Activated CD8-positive, alpha-beta T cell treated with anti-CD3 and anti-CD28 coated beads for 36 hours (primary cell): ENCODE results near the gene DIAPH1. TPM values are rescaled to one million over a fixed set of nuclear protein-coding genes. Genes with fewer than 3 reads are reported as not detected.

Experiments
- ATAC-seq: fragments of 200-7000 bp; cut with Tn5 transposase; one replicate; pipeline ENCODE4 v1.10.0; 2021; ENCODE audit warnings: mild to moderate bottlenecking, moderate library complexity
- CTCF ChIA-PET: fragments of 350-600 bp; sonication (Branson Sonifier 250); formaldehyde crosslinking; loops from one replicate; lab custom pipeline; 2021; ENCODE audit warnings: antibody characterized with exemption; lab: Charles Lee
- POLR2A ChIA-PET: fragments of 350-600 bp; sonication (Branson Sonifier 250); formaldehyde crosslinking; loops from one replicate; lab custom pipeline; 2021; ENCODE audit warnings: antibody characterized with exemption; lab: Charles Lee
- DNase-seq: peaks from one replicate; pipeline ENCODE4 v3.0.0-alpha.2; 2020
- H3K27ac Mint-ChIP-seq: one replicate; pipeline ENCODE4 v1.8.0; 2021; ENCODE audit warnings: mild to moderate bottlenecking, mixed read lengths
- H3K27me3 Mint-ChIP-seq: one replicate; pipeline ENCODE4 v1.8.0; 2021; ENCODE audit warnings: mixed read lengths
- H3K36me3 Mint-ChIP-seq: one replicate; pipeline ENCODE4 v1.8.0; 2021; ENCODE audit warnings: low read depth, mixed read lengths
- H3K4me1 Mint-ChIP-seq: one replicate; pipeline ENCODE4 v1.8.0; 2021; ENCODE audit warnings: low read depth, mixed read lengths
- H3K4me3 Mint-ChIP-seq: one replicate; pipeline ENCODE4 v1.8.0; 2021; ENCODE audit warnings: mild to moderate bottlenecking, moderate library complexity, mixed read lengths
- H3K9me3 Mint-ChIP-seq: one replicate; pipeline ENCODE4 v1.8.0; 2021; ENCODE audit warnings: mixed read lengths
- intact Hi-C: fragments of 100-400 bp; cut with micrococcal nuclease; formaldehyde crosslinking; loops from one replicate; pipeline ENCODE4 v1.10.0; 2022
- total RNA-seq, 2 experiments: library from RNA; stranded (reverse); gene quantifications; one replicate each; pipeline ENCODE4 v1.2.3, GENCODE V29; 2021
- TF ChIP-seq, protein P1 (sequence below): fragments of 200-600 bp; IDR thresholded peaks from one replicate; pipeline ENCODE4 v1.8.0; 2022; ENCODE audit warnings: antibody characterized with exemption, mild to moderate bottlenecking

Gene DIAPH1
- total RNA-seq, 2 experiments from 2014 or later, result 209 to 218 TPM

GRCh38 chr5:141632650-141633049 lies 13.8 kb upstream of the DIAPH1 start:
- ATAC-seq, result no peak
- TF ChIP-seq, protein P1, sequence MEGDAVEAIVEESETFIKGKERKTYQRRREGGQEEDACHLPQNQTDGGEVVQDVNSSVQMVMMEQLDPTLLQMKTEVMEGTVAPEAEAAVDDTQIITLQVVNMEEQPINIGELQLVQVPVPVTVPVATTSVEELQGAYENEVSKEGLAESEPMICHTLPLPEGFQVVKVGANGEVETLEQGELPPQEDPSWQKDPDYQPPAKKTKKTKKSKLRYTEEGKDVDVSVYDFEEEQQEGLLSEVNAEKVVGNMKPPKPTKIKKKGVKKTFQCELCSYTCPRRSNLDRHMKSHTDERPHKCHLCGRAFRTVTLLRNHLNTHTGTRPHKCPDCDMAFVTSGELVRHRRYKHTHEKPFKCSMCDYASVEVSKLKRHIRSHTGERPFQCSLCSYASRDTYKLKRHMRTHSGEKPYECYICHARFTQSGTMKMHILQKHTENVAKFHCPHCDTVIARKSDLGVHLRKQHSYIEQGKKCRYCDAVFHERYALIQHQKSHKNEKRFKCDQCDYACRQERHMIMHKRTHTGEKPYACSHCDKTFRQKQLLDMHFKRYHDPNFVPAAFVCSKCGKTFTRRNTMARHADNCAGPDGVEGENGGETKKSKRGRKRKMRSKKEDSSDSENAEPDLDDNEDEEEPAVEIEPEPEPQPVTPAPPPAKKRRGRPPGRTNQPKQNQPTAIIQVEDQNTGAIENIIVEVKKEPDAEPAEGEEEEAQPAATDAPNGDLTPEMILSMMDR, result no peak
- Mint-ChIP-seq H3K4me1 (peaks cover 28% of the 10 kb centered on the region), H3K27me3 (no peaks in the 10 kb centered on the region), H3K27ac (no peak overlapping the region), H3K36me3 (peaks cover 40% of the 10 kb centered on the region), H3K4me3 (no peak overlapping the region), H3K9me3 (no peaks in the 10 kb centered on the region)
- ChIA-PET POLR2A (interaction anchor here (0.7 kb wide), 1 partner anchor 35 kb away, joined by 3 read pairs; no protein-coding TSS in a partner anchor), CTCF (interaction anchor here (0.6 to 6.4 kb wide), 7 partner anchors 9 to 1517 kb away, joined by 3 to 73 read pairs (median 14); partner anchors contain the start of gene DIAPH1)
- intact Hi-C loops, result no loop called here
- DNase-seq, result no peak

DNA sequence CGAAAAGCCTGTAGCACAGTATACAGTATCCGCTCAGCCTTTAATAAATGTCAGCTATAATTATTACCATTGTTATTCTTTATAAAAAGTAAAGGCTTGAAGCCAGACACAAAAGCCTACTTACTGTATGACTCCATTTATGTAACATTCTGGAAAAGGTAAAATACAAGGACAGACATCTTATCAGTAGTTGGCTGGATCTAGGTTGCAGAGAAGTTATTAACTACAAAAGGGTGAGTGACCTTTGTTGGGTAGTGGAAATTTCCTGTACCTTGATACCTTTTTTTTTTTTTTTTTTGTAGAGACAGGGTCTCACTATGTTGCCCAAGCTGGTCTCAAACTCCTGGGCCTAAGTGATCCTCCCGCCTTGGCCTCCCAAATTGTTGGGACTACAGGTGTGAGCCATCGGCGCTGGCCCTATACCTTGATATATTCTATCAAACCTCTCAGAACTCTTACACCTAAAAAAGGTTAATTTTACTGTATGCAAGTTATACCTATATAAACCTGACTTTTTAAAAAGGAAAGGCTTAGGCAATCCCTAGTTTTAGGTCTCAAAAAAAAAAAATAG lies 11.9 kb upstream of the DIAPH1 start:
- H3K27me3 Mint-ChIP-seq, result no peaks in the 10 kb centered on the region
- H3K27ac Mint-ChIP-seq, result no peak overlapping the region
- ChIA-PET POLR2A (interaction anchor here (1.1 to 1.4 kb wide), 3 partner anchors 11 to 18 kb away, joined by 4 to 7 read pairs (median 5); no protein-coding TSS in a partner anchor), CTCF (interaction anchor here (0.9 to 6.4 kb wide), 8 partner anchors 10 to 73 kb away, joined by 3 to 73 read pairs (median 4); partner anchors contain the start of genes DIAPH1 and FCHSD1)
- no peak overlapping the region for H3K4me3 Mint-ChIP-seq
- H3K36me3 Mint-ChIP-seq, result peaks cover 42% of the 10 kb centered on the region
- TF ChIP-seq, protein P1, result no peak
- no peak for DNase-seq
- intact Hi-C loops, result no loop called here
- H3K4me1 Mint-ChIP-seq, result peaks cover 23% of the 10 kb centered on the region
- no peak for ATAC-seq
- H3K9me3 Mint-ChIP-seq, result no peaks in the 10 kb centered on the region

GRCh38 chr5:141628175-141628788 lies 9.5 kb upstream of the DIAPH1 start:
- intact Hi-C loops, result no loop called here
- no peak for ATAC-seq
- Mint-ChIP-seq H3K4me1 (peaks cover 13% of the 10 kb centered on the region), H3K4me3 (no peak overlapping the region), H3K27ac (no peak overlapping the region), H3K9me3 (no peaks in the 10 kb centered on the region), H3K27me3 (no peaks in the 10 kb centered on the region), H3K36me3 (peaks cover 46% of the 10 kb centered on the region)
- CTCF ChIA-PET, result interaction anchor here (1.0 to 6.4 kb wide), 9 partner anchors 8 to 207 kb away, joined by 3 to 73 read pairs (median 5); partner anchors contain the start of genes DIAPH1, HDAC3, PCDHGA11 and RELL2
- POLR2A ChIA-PET, result interaction anchor here (1.1 to 3.6 kb wide), 2 partner anchors 8 to 9 kb away, joined by 4 to 24 read pairs; partner anchors contain the start of genes HDAC3 and RELL2
- TF ChIP-seq, protein P1, result no peak
- no peak for DNase-seq

DNA sequence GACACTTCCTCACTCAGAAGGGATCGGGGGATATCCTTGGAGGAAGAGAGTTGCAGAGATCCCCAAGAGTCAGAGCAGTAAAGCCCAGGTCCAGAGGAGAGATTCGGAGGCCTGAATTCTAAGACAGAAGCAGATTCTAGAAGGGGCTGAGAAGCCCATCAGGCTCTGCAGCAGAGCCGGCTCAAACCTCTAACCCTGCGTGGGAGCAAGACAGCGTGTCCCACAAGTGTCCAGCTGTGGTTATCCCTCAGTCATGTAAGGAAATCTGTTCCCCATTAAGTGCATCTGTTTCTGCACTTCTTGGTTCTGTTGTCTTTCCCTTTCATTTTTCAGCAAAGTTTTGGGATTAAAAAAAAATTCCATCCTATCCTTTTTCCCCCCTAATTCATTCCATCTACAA lies 4.8 kb upstream of the DIAPH1 start:
- H3K9me3 Mint-ChIP-seq, result no peaks in the 10 kb centered on the region
- DNase-seq (no peak), ATAC-seq (no peak)
- H3K27me3 Mint-ChIP-seq, result no peaks in the 10 kb centered on the region
- H3K4me3 Mint-ChIP-seq, result no peak overlapping the region
- ChIA-PET CTCF (interaction anchor here (0.9 to 13.6 kb wide), 12 partner anchors 8 to 337 kb away, joined by 3 to 297 read pairs (median 4); partner anchors contain the start of genes HDAC3 and RELL2), POLR2A (interaction anchor here (1.3 to 1.4 kb wide), 2 partner anchors 11 to 32 kb away, joined by 3 to 6 read pairs; no protein-coding TSS in a partner anchor)
- intact Hi-C loops, result no loop called here
- peaks cover 58% of the 10 kb centered on the region for H3K36me3 Mint-ChIP-seq
- peak overlapping the region; percentile 73 for H3K27ac Mint-ChIP-seq
- peaks cover 25% of the 10 kb centered on the region for H3K4me1 Mint-ChIP-seq
- TF ChIP-seq, protein P1, result no peak
